Measurements from ENCODE around the gene SIGLEC5.
A peak's percentile ranks its signal among the peaks of the same experiment; 100 is the strongest.

Gene SIGLEC5

GRCh38 chr19:51627491-51628138, 2.6 kb downstream of the SIGLEC5 start:
- no peak for DNase-seq

GRCh38 chr19:51626675-51627074, 3.5 kb downstream of the SIGLEC5 start:
- DNase-seq = no peak

GRCh38 chr19:51621178-51621577, 9.0 kb downstream of the SIGLEC5 start:
- no peak for DNase-seq

GRCh38 chr19:51615991-51616390, 14.2 kb downstream of the SIGLEC5 start:
- no peak for DNase-seq

GRCh38 chr19:51614789-51615188, 15.4 kb downstream of the SIGLEC5 start:
- no peak for DNase-seq

- DNase-seq = no peak
These were observed 19.6 kb downstream of the SIGLEC5 start for GRCh38 chr19:51610576-51610975.

- peak; percentile 30 to 54 for DNase-seq
These were observed 22.2 kb downstream of the SIGLEC5 start for GRCh38 chr19:51607920-51608562.

- peak in 1 of 2 experiments; percentile 15 for DNase-seq
These were observed 23.1 kb downstream of the SIGLEC5 start for GRCh38 chr19:51607077-51607476.

- no peak for DNase-seq
These were observed 27.9 kb downstream of the SIGLEC5 start for GRCh38 chr19:51602189-51602854.

- no peak for DNase-seq
These were observed 29.1 kb downstream of the SIGLEC5 start for GRCh38 chr19:51600940-51601580.

- DNase-seq = no peak
These were observed 31.1 kb downstream of the SIGLEC5 start for GRCh38 chr19:51599084-51599483.

GRCh38 chr19:51598159-51598915, 31.9 kb downstream of the SIGLEC5 start:
- no peak for DNase-seq

- no peak for DNase-seq
These were observed 34.7 kb downstream of the SIGLEC5 start for GRCh38 chr19:51595190-51596175.

- no peak for DNase-seq
These were observed 35.5 kb downstream of the SIGLEC5 start for GRCh38 chr19:51594774-51595109.

- peak; percentile 95 to 97 for DNase-seq
These were observed 36.0 kb downstream of the SIGLEC5 start for GRCh38 chr19:51593969-51594773.

GRCh38 chr19:51593138-51593890, 36.9 kb downstream of the SIGLEC5 start:
- DNase-seq = no peak

- no peak for DNase-seq
These were observed 37.7 kb downstream of the SIGLEC5 start for GRCh38 chr19:51592521-51592920.

GRCh38 chr19:51590441-51590840, 39.8 kb downstream of the SIGLEC5 start:
- DNase-seq = no peak

GRCh38 chr19:51589511-51589910, 40.7 kb downstream of the SIGLEC5 start:
- no peak for DNase-seq
